HepG2 (cell line): ENCODE results near the gene PLXND1. TPM values are rescaled to one million over a fixed set of nuclear protein-coding genes. Genes with fewer than 3 reads are reported as not detected.

Source experiments
- CHCHD3 ChIP-seq: sonication (generic); formaldehyde crosslinking; IDR thresholded peaks from 2 replicates; pipeline ENCODE4 v1.8.0; 2022; ENCODE audit warnings: mild to moderate bottlenecking, missing genetic modification reagents, moderate library complexity
- CHD4 ChIP-seq: fragments of 200-600 bp; sonication (generic); IDR thresholded peaks from 2 replicates; pipeline ENCODE4 v1.7.0; 2017; ENCODE audit warnings: mild to moderate bottlenecking, low read length, borderline replicate concordance
- EED ChIP-seq: sonication (generic); formaldehyde crosslinking; IDR thresholded peaks from 2 replicates; pipeline ENCODE4 v1.5.0; 2020; ENCODE audit warnings: mild to moderate bottlenecking, missing genetic modification reagents
- HDAC1 ChIP-seq: sonication (generic); formaldehyde crosslinking; IDR thresholded peaks from 2 replicates; pipeline ENCODE4 v1.5.1; 2020; ENCODE audit warnings: mild to moderate bottlenecking, missing genetic modification reagents
- KDM5B ChIP-seq: sonication (generic); formaldehyde crosslinking; IDR thresholded peaks from 2 replicates; pipeline ENCODE4 v1.4.0; 2020; ENCODE audit warnings: missing genetic modification reagents, mild to moderate bottlenecking, borderline replicate concordance
- LBX2 ChIP-seq: sonication (generic); formaldehyde crosslinking; IDR thresholded peaks from 2 replicates; pipeline ENCODE4 v1.5.0; 2020; ENCODE audit warnings: missing genetic modification reagents, mild to moderate bottlenecking, borderline replicate concordance
- MAFF ChIP-seq: IDR thresholded peaks from 2 replicates; pipeline ENCODE4 v1.6.1; 2011; ENCODE audit warnings: low read depth, low read length, improper control_type of control experiment
- MIXL1 ChIP-seq: IDR thresholded peaks from 2 replicates; pipeline ENCODE4 v1.6.1; 2016
- NCOA1 ChIP-seq: sonication (generic); formaldehyde crosslinking; IDR thresholded peaks from 2 replicates; pipeline ENCODE4 v1.9.0; 2021; ENCODE audit warnings: missing genetic modification reagents
- ONECUT2 ChIP-seq: sonication (generic); formaldehyde crosslinking; IDR thresholded peaks from 2 replicates; pipeline ENCODE4 v1.4.0; 2020; ENCODE audit warnings: missing genetic modification reagents
- RBM39 ChIP-seq: fragments of 200-400 bp; formaldehyde crosslinking; IDR thresholded peaks from one replicate; pipeline ENCODE4 v1.6.1; 2018; ENCODE audit warnings: antibody characterized with exemption, mild to moderate bottlenecking, low read depth, low read length; ENCODE audit not compliant: poor library complexity, severe bottlenecking
- RORA ChIP-seq: sonication (generic); formaldehyde crosslinking; IDR thresholded peaks from 2 replicates; pipeline ENCODE4 v1.5.0; 2020; ENCODE audit warnings: mild to moderate bottlenecking, missing genetic modification reagents, moderate library complexity
- SIN3A ChIP-seq: IDR thresholded peaks from 2 replicates; pipeline ENCODE4 v1.6.1; 2011; ENCODE audit warnings: low read depth, mild to moderate bottlenecking, control low read depth, low read length, borderline replicate concordance
- SUZ12 ChIP-seq: fragments of 150-350 bp; IDR thresholded peaks from 2 replicates; pipeline ENCODE4 v1.6.1; 2014; ENCODE audit warnings: low read depth, low read length
- ZNF513 ChIP-seq: sonication (generic); formaldehyde crosslinking; conservative IDR thresholded peaks from 2 replicates; pipeline ENCODE4 v1.5.0; 2020; ENCODE audit warnings: missing genetic modification reagents
- polyA plus RNA-seq, 8 experiments: library from polyadenylated mRNA; depleted of rRNA in 3 of 8; stranded (reverse) in 7 of 8; unstranded in 1 of 8; fragments of >200 nt; fragmentation: Illumina TruSeq in 4 of 8; extraction: Trizol in 4 of 8; gene quantifications; 2 replicates each; pipeline versions ENCODE4 v1.2.1 to v1.2.3, GENCODE V29; 2011 to 2016; ENCODE audit warnings: low read depth in 4 of 8, missing spikeins in 1 of 8, mixed read lengths in 1 of 8; ENCODE audit not compliant: insufficient read depth in 1 of 8
- total RNA-seq, 5 experiments: library from RNA; depleted of rRNA; stranded (reverse); fragments of >200 nt; fragmentation: Illumina TruSeq; extraction: Trizol; gene quantifications; 2 replicates each; pipeline ENCODE4 v1.2.3, GENCODE V29; 2016; ENCODE audit warnings: low read depth in 1 of 5
- TF ChIP-seq, protein P1 (sequence below): sonication (generic); formaldehyde crosslinking; IDR thresholded peaks from 2 replicates; pipeline ENCODE4 v1.9.0; 2021; ENCODE audit warnings: missing genetic modification reagents, borderline replicate concordance
- TF ChIP-seq, protein P2 (sequence below): sonication (generic); formaldehyde crosslinking; IDR thresholded peaks from 2 replicates; pipeline ENCODE4 v1.8.1; 2022; ENCODE audit warnings: low read depth, mild to moderate bottlenecking, missing genetic modification reagents
- TF ChIP-seq, protein P3 (sequence below): sonication (generic); formaldehyde crosslinking; IDR thresholded peaks from 2 replicates; pipeline ENCODE4 v1.8.1; 2023; ENCODE audit warnings: mild to moderate bottlenecking, inconsistent platforms, moderate library complexity, missing genetic modification reagents, borderline replicate concordance

PLXND1 gene
- total and polyA plus RNA-seq, 2 of the 13 experiments (the other 11 are each of a cell fraction or from before 2014, with no cell fraction given) = 15.9 to 42.0 TPM

DNA sequence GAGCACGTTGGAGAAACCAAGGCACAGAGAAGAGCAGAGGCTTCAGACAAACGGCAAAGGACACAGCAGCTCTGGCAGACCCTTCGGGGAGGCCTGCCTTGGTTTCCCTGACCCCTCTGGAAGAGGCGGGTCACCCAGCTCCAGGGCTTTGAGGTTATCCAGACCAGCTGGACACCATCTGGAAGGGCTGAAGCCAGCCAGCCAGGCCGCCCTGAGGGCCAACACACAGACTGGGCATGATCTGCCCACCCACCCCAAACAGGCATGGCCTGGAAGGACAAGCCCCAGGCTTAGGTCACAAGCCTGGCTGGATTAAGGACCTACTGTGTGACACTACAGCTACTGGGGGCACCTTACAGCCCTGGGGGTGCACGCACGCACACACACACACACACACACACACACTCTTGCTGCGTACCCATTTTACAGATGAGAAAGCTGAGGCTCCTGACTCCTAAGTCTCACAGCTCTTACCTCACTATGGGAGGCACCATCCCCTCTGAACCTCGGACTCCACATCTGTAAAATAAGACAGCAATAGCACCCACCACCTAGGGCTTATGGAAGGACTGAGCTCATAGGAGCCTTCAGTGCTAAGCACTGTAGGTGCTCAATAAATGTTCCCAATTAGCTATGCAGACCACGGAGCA lies 10.8 kb downstream of the PLXND1 start (continued):
- TF ChIP-seq, protein P1, sequence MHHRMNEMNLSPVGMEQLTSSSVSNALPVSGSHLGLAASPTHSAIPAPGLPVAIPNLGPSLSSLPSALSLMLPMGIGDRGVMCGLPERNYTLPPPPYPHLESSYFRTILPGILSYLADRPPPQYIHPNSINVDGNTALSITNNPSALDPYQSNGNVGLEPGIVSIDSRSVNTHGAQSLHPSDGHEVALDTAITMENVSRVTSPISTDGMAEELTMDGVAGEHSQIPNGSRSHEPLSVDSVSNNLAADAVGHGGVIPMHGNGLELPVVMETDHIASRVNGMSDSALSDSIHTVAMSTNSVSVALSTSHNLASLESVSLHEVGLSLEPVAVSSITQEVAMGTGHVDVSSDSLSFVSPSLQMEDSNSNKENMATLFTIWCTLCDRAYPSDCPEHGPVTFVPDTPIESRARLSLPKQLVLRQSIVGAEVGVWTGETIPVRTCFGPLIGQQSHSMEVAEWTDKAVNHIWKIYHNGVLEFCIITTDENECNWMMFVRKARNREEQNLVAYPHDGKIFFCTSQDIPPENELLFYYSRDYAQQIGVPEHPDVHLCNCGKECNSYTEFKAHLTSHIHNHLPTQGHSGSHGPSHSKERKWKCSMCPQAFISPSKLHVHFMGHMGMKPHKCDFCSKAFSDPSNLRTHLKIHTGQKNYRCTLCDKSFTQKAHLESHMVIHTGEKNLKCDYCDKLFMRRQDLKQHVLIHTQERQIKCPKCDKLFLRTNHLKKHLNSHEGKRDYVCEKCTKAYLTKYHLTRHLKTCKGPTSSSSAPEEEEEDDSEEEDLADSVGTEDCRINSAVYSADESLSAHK (CRISPR knock-in tag) = no peak
- TF ChIP-seq CHCHD3 (CRISPR knock-in tag) (no peak), MAFF (no peak), RBM39 (no peak), LBX2 (CRISPR knock-in tag) (no peak), CHD4 (peak; percentile 97), MIXL1 (no peak), NCOA1 (CRISPR knock-in tag) (0 out of 2 replicates have a peak, but pooled peaks have one; percentile 22), KDM5B (CRISPR knock-in tag) (no peak), SIN3A (peak; percentile 25; the same call in 1 of the 2 replicates), ZNF513 (no peak), ONECUT2 (CRISPR knock-in tag) (no peak), HDAC1 (CRISPR knock-in tag) (no peak), SUZ12 (no peak), EED (CRISPR knock-in tag) (0 out of 2 replicates have a peak, but pooled peaks have one; percentile 21), RORA (CRISPR knock-in tag) (no peak)
- TF ChIP-seq, protein P2, sequence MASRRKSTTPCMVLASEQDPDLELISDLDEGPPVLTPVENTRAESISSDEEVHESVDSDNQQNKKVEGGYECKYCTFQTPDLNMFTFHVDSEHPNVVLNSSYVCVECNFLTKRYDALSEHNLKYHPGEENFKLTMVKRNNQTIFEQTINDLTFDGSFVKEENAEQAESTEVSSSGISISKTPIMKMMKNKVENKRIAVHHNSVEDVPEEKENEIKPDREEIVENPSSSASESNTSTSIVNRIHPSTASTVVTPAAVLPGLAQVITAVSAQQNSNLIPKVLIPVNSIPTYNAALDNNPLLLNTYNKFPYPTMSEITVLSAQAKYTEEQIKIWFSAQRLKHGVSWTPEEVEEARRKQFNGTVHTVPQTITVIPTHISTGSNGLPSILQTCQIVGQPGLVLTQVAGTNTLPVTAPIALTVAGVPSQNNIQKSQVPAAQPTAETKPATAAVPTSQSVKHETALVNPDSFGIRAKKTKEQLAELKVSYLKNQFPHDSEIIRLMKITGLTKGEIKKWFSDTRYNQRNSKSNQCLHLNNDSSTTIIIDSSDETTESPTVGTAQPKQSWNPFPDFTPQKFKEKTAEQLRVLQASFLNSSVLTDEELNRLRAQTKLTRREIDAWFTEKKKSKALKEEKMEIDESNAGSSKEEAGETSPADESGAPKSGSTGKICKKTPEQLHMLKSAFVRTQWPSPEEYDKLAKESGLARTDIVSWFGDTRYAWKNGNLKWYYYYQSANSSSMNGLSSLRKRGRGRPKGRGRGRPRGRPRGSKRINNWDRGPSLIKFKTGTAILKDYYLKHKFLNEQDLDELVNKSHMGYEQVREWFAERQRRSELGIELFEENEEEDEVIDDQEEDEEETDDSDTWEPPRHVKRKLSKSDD (CRISPR knock-in tag) = no peak
- TF ChIP-seq, protein P3, sequence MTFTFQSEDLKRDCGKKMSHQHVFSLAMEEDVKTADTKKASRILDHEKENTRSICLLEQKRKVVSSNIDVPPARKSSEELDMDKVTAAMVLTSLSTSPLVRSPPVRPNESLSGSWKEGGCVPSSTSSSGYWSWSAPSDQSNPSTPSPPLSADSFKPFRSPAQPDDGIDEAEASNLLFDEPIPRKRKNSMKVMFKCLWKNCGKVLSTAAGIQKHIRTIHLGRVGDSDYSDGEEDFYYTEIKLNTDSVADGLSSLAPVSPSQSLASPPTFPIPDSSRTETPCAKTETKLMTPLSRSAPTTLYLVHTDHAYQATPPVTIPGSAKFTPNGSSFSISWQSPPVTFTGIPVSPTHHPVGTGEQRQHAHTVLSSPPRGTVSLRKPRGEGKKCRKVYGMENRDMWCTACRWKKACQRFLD (CRISPR knock-in tag) = no peak
